Liver (tissue), 9 donors: ENCODE measurements around the gene IFT80. TPM values are rescaled to one million over a fixed set of nuclear protein-coding genes. Genes with fewer than 3 reads are reported as not detected.

Experiments
- DNase-seq: peaks from one replicate; pipeline ENCODE4 v3.0.0-alpha.2; 2017; ENCODE audit warnings: low spot score
- H3K27ac ChIP-seq, 2 donors: one replicate each; pipeline ENCODE4 v1.7.0; 2013; ENCODE audit warnings: inconsistent platforms in 2 of 2, low read length in 2 of 2, control low read depth in 1 of 2, low read depth in 1 of 2, mild to moderate bottlenecking in 1 of 2
- H3K27me3 ChIP-seq, 4 donors: one replicate each; pipeline versions ENCODE4 v1.6.1 to v1.7.0; 2013; ENCODE audit warnings: low read length in 3 of 4, inconsistent platforms in 1 of 4, mild to moderate bottlenecking in 1 of 4, moderate library complexity in 1 of 4; ENCODE audit not compliant: control insufficient read depth in 4 of 4, insufficient read depth in 4 of 4
- H3K36me3 ChIP-seq, 4 donors: one replicate each; pipeline versions ENCODE4 v1.6.1 to v1.7.0; 2013; ENCODE audit warnings: low read length in 3 of 4, mild to moderate bottlenecking in 3 of 4, low read depth in 1 of 4, moderate library complexity in 1 of 4; ENCODE audit not compliant: control insufficient read depth in 4 of 4, insufficient read depth in 3 of 4
- H3K4me1 ChIP-seq, 4 donors: one replicate each; pipeline versions ENCODE4 v1.6.1 to v1.7.0; 2013; ENCODE audit warnings: low read length in 3 of 4, mild to moderate bottlenecking in 3 of 4, moderate library complexity in 1 of 4; ENCODE audit not compliant: control insufficient read depth in 4 of 4, insufficient read depth in 4 of 4
- H3K4me3 ChIP-seq, 3 donors: one replicate each; pipeline versions ENCODE4 v1.6.1 to v1.7.0; 2013; ENCODE audit warnings: low read length in 3 of 3, control low read depth in 1 of 3, low read depth in 1 of 3, mild to moderate bottlenecking in 1 of 3
- H3K9ac ChIP-seq, 2 donors: one replicate each; pipeline ENCODE4 v1.7.0; 2013; ENCODE audit warnings: low read length in 2 of 2, mild to moderate bottlenecking in 2 of 2, moderate library complexity in 2 of 2, control low read depth in 1 of 2, low read depth in 1 of 2
- H3K9me3 ChIP-seq, 4 donors: one replicate each; pipeline versions ENCODE4 v1.6.1 to v1.7.0; 2013; ENCODE audit warnings: low read length in 3 of 4; ENCODE audit not compliant: control insufficient read depth in 4 of 4
- CTCF ChIP-seq: fragments of 150-350 bp; IDR thresholded peaks from 2 replicates; pipeline ENCODE4 v1.5.1; 2017; ENCODE audit warnings: improper control_type of control experiment, low read depth, low read length; ENCODE audit not compliant: missing input control
- EGR1 ChIP-seq, 2 donors: IDR thresholded peaks; 2 replicates each; pipeline ENCODE4 v1.6.1; 2016 to 2018; ENCODE audit warnings: antibody characterized with exemption in 2 of 2, low read depth in 2 of 2
- FOXA1 ChIP-seq: IDR thresholded peaks from 2 replicates; pipeline ENCODE4 v1.6.1; 2016; ENCODE audit warnings: antibody characterized with exemption
- FOXA2 ChIP-seq: IDR thresholded peaks from 2 replicates; pipeline ENCODE4 v1.6.1; 2016; ENCODE audit warnings: antibody characterized with exemption
- GABPA ChIP-seq, 2 donors: IDR thresholded peaks in 1 of 2; conservative IDR thresholded peaks in 1 of 2; 2 replicates each; pipeline ENCODE4 v1.6.1; 2016; ENCODE audit warnings: antibody characterized with exemption in 2 of 2, mild to moderate bottlenecking in 1 of 2, moderate library complexity in 1 of 2
- HNF4A ChIP-seq, 2 donors: conservative IDR thresholded peaks; 2 replicates each; pipeline ENCODE4 v1.6.1; 2016; ENCODE audit warnings: antibody characterized with exemption in 2 of 2, mild to moderate bottlenecking in 2 of 2
- HNF4G ChIP-seq: IDR thresholded peaks from 2 replicates; pipeline ENCODE4 v1.6.1; 2016; ENCODE audit warnings: antibody characterized with exemption
- JUND ChIP-seq, 2 donors: IDR thresholded peaks; 2 replicates each; pipeline ENCODE4 v1.6.1; 2016; ENCODE audit warnings: antibody characterized with exemption in 2 of 2
- MAX ChIP-seq: IDR thresholded peaks from 2 replicates; pipeline ENCODE4 v1.6.1; 2016; ENCODE audit warnings: antibody characterized with exemption
- NR2F2 ChIP-seq: IDR thresholded peaks from 2 replicates; pipeline ENCODE4 v1.6.1; 2016; ENCODE audit warnings: antibody characterized with exemption
- RAD21 ChIP-seq, 2 donors: IDR thresholded peaks; 2 replicates each; pipeline ENCODE4 v1.6.1; 2016; ENCODE audit warnings: antibody characterized with exemption in 2 of 2, mild to moderate bottlenecking in 2 of 2
- REST ChIP-seq: IDR thresholded peaks from 2 replicates; pipeline ENCODE4 v1.6.1; 2016; ENCODE audit warnings: antibody characterized with exemption, mild to moderate bottlenecking
- RXRA ChIP-seq, 2 donors: IDR thresholded peaks; 2 replicates each; pipeline ENCODE4 v1.6.1; 2017 to 2018; ENCODE audit warnings: antibody characterized with exemption in 2 of 2, mild to moderate bottlenecking in 1 of 2
- SP1 ChIP-seq: IDR thresholded peaks from 2 replicates; pipeline ENCODE4 v1.6.1; 2018; ENCODE audit warnings: antibody characterized with exemption, mild to moderate bottlenecking
- TAF1 ChIP-seq: conservative IDR thresholded peaks from 2 replicates; pipeline ENCODE4 v1.6.1; 2016; ENCODE audit warnings: antibody characterized with exemption, mild to moderate bottlenecking
- YY1 ChIP-seq: IDR thresholded peaks from 2 replicates; pipeline ENCODE4 v1.6.1; 2016; ENCODE audit warnings: antibody characterized with exemption, mild to moderate bottlenecking
- ZBTB33 ChIP-seq: IDR thresholded peaks from 2 replicates; pipeline ENCODE4 v1.6.1; 2016; ENCODE audit warnings: antibody characterized with exemption
- WGBS: extraction: QIAGEN DNeasy Blood & Tissue Kit; methylation state at CpG from one replicate; pipeline ENCODE4 v1.1.7; 2013; 5-methylcytosine and 5-hydroxymethylcytosine counted together
- polyA plus RNA-seq, 2 donors: library from polyadenylated mRNA; stranded (reverse) in 1 of 2; unstranded in 1 of 2; fragments of 200-250 nt in 1 of 2; fragments of >200 nt in 1 of 2; fragmentation: Nextera tagmentation in 1 of 2; extraction: Ambion mirVana in 1 of 2; gene quantifications; one replicate each; pipeline versions ENCODE4 v1.2.1 to v1.2.3, GENCODE V29; 2013 to 2015
- total RNA-seq, 2 donors: library from RNA; depleted of rRNA; stranded (reverse); fragments of >200 nt; gene quantifications; one replicate each; pipeline ENCODE4 v1.2.3, GENCODE V29; 2014
- donor health status: healthy.
- donor health status: healthy.
- donor health status: healthy.
- donor health status: healthy.
- donor health status: healthy.

IFT80 gene
- total and polyA plus RNA-seq, 4 donors, result 3.5 to 15.7 (median 8.3) TPM

GRCh38 chr3:160314995-160315394 is 84.0 kb downstream of the IFT80 start:
- TF ChIP-seq YY1 (no peak), JUND (IDR thresholded peaks at IDR 0.05) (no peak), TAF1 (no peak), MAX (no peak), GABPA (IDR thresholded peaks at IDR 0.05 in 1 of 2, conservative IDR thresholded peaks at IDR 0.05 in 1 of 2) (no peak), RAD21 (IDR thresholded peaks at IDR 0.05) (no peak), HNF4G (no peak), HNF4A (conservative IDR thresholded peaks at IDR 0.05) (no peak), RXRA (IDR thresholded peaks at IDR 0.05) (no peak), FOXA2 (no peak), REST (no peak), SP1 (no peak), ZBTB33 (no peak), CTCF (no peak), FOXA1 (no peak), EGR1 (IDR thresholded peaks at IDR 0.05; ENCODE audit: low read depth in 2 of 2) (no peak)
- no peaks in the 10 kb centered on the region for H3K4me1 ChIP-seq
- DNase-seq, result no peak
- no peaks in the 10 kb centered on the region for H3K36me3 ChIP-seq
- no peaks in the 10 kb centered on the region for H3K27me3 ChIP-seq
- H3K9me3 ChIP-seq, result no peaks in the 10 kb centered on the region
- H3K27ac ChIP-seq, result no peak overlapping the region
- no peak overlapping the region for H3K9ac ChIP-seq
- H3K4me3 ChIP-seq, result no peak overlapping the region

GRCh38 chr3:160312014-160312624 is 86.9 kb downstream of the IFT80 start:
- Histone ChIP-seq H3K4me1 (no peaks in the 10 kb centered on the region), H3K4me3 (no peak overlapping the region), H3K36me3 (peaks cover 0 to 4% (median 0%) of the 10 kb centered on the region in 4 donors), H3K9me3 (no peaks in the 10 kb centered on the region), H3K27ac (no peak overlapping the region), H3K27me3 (no peaks in the 10 kb centered on the region), H3K9ac (no peak overlapping the region)
- no peak for DNase-seq
- 99% methylated on average over 5 of the region's 5 CpGs for WGBS
- TF ChIP-seq JUND (IDR thresholded peaks at IDR 0.05) (no peak), EGR1 (IDR thresholded peaks at IDR 0.05; ENCODE audit: low read depth in 2 of 2) (no peak), MAX (no peak), NR2F2 (no peak), ZBTB33 (no peak)
